Colonic mucosa (tissue), 4 donors: ENCODE measurements around the gene CDH4. TPM values are rescaled to one million over a fixed set of nuclear protein-coding genes. Genes with fewer than 3 reads are reported as not detected.

Experiments used
- DNase-seq: peaks from one replicate; pipeline ENCODE4 v3.0.0-alpha.2; 2020
- H3K27ac ChIP-seq: fragments of 200-600 bp; one replicate; pipeline ENCODE4 v1.8.0; 2021
- H3K27me3 ChIP-seq: fragments of 200-600 bp; one replicate; pipeline ENCODE4 v1.8.0; 2021
- H3K36me3 ChIP-seq: fragments of 200-600 bp; one replicate; pipeline ENCODE4 v1.8.0; 2021
- H3K4me1 ChIP-seq: fragments of 200-600 bp; one replicate; pipeline ENCODE4 v1.8.0; 2021; ENCODE audit warnings: mild to moderate bottlenecking
- H3K4me3 ChIP-seq: fragments of 200-600 bp; one replicate; pipeline ENCODE4 v1.8.0; 2021
- H3K9ac ChIP-seq, 2 donors: one replicate each; pipeline ENCODE4 v1.7.0; 2013; ENCODE audit warnings: control low read depth in 2 of 2, low read depth in 2 of 2, low read length in 2 of 2
- H3K9me3 ChIP-seq: fragments of 200-600 bp; one replicate; pipeline ENCODE4 v1.8.0; 2021
- CTCF ChIP-seq: fragments of 200-600 bp; IDR thresholded peaks from one replicate; pipeline ENCODE4 v1.8.0; 2022; ENCODE audit warnings: antibody characterized with exemption, mild to moderate bottlenecking
- intact Hi-C: fragments of 100-400 bp; cut with DNase I; formaldehyde crosslinking; loops from one replicate; pipeline ENCODE4 v1.14.1; 2022
- total RNA-seq, 2 donors: library from RNA; stranded (reverse); fragmentation: NEBNext Ultra II Directional in 1 of 2; extraction: Animal tissue kit (Norgen Biotek cat#: 25700) in 1 of 2; gene quantifications; one replicate each; pipeline ENCODE4 v1.2.1, GENCODE V29; 2021
- donor health status: healthy.
- donor health status: DM: no; HTN: no; CAD: no.
- donor health status: DM: no; HTN: no; CAD: no.

The CDH4 gene
- total RNA-seq, 2 donors from 2014 or later, result 0.08 TPM; not detected in 1

- no peak for TF ChIP-seq CTCF
- no peaks in the 10 kb centered on the region for H3K36me3 ChIP-seq
- no peak overlapping the region for H3K4me3 ChIP-seq
- intact Hi-C loops, result no loop called here
- no peak overlapping the region for H3K27ac ChIP-seq
- no peak overlapping the region for H3K9ac ChIP-seq
- H3K27me3 ChIP-seq, result no peaks in the 10 kb centered on the region
- H3K9me3 ChIP-seq, result no peaks in the 10 kb centered on the region
- no peaks in the 10 kb centered on the region for H3K4me1 ChIP-seq
- no peak for DNase-seq
Measured at GRCh38 chr20:61659246-61659993, 407.4 kb downstream of the CDH4 start.

GRCh38 chr20:61659994-61660346 is 407.9 kb downstream of the CDH4 start:
- Histone ChIP-seq H3K27me3 (no peaks in the 10 kb centered on the region), H3K9ac (no peak overlapping the region), H3K9me3 (no peaks in the 10 kb centered on the region), H3K4me1 (no peaks in the 10 kb centered on the region), H3K36me3 (no peaks in the 10 kb centered on the region), H3K27ac (no peak overlapping the region), H3K4me3 (no peak overlapping the region)
- intact Hi-C loops, result no loop called here
- no peak for TF ChIP-seq CTCF
- DNase-seq, result no peak

GRCh38 chr20:61660559-61660958 is 408.5 kb downstream of the CDH4 start:
- no peak overlapping the region for H3K27ac ChIP-seq
- intact Hi-C loops, result no loop called here

GRCh38 chr20:61661025-61661424 is 409.0 kb downstream of the CDH4 start:
- no peak for TF ChIP-seq CTCF
- Histone ChIP-seq H3K9me3 (no peaks in the 10 kb centered on the region), H3K36me3 (no peaks in the 10 kb centered on the region), H3K4me3 (no peak overlapping the region), H3K9ac (no peak overlapping the region), H3K4me1 (no peaks in the 10 kb centered on the region), H3K27me3 (no peaks in the 10 kb centered on the region), H3K27ac (no peak overlapping the region)
- intact Hi-C loops, result no loop called here
- no peak for DNase-seq

More at GRCh38 chr20:61660559-61660958, 408.5 kb downstream of the CDH4 start:
- no peak overlapping the region for H3K4me3 ChIP-seq
- no peaks in the 10 kb centered on the region for H3K36me3 ChIP-seq
- H3K27me3 ChIP-seq, result no peaks in the 10 kb centered on the region
- H3K4me1 ChIP-seq, result no peaks in the 10 kb centered on the region
- no peak for DNase-seq
- H3K9me3 ChIP-seq, result no peaks in the 10 kb centered on the region
- H3K9ac ChIP-seq, result no peak overlapping the region
- no peak for TF ChIP-seq CTCF

- no peaks in the 10 kb centered on the region for H3K4me1 ChIP-seq
- no peak overlapping the region for H3K27ac ChIP-seq
- no peak for TF ChIP-seq CTCF
- no peak overlapping the region for H3K9ac ChIP-seq
- intact Hi-C loops, result no loop called here
- no peaks in the 10 kb centered on the region for H3K9me3 ChIP-seq
- no peaks in the 10 kb centered on the region for H3K36me3 ChIP-seq
- no peak overlapping the region for H3K4me3 ChIP-seq
- H3K27me3 ChIP-seq, result no peaks in the 10 kb centered on the region
- no peak for DNase-seq
Measured at GRCh38 chr20:61661583-61661982, 409.5 kb downstream of the CDH4 start.
